Motor neuron (in vitro differentiated cells): Measurements from ENCODE around the gene RIN3. TPM values are rescaled to one million over a fixed set of nuclear protein-coding genes. Genes with fewer than 3 reads are reported as not detected.

Experiments
- ATAC-seq, 8 experiments: fragments of 200-7000 bp; cut with Tn5 transposase; replicated peaks in 6 of 8; 2 replicates each; pipeline ENCODE4 v1.8.0; 2021; ENCODE audit warnings: mild to moderate bottlenecking in 8 of 8, moderate library complexity in 8 of 8
- H3K27ac ChIP-seq, 2 donors: fragments of 250-450 bp; sonication (Bioruptor Pico); 2 replicates each; pipeline ENCODE4 v1.9.0; 2021; ENCODE audit warnings: antibody characterized with exemption in 2 of 2, mild to moderate bottlenecking in 2 of 2, moderate library complexity in 1 of 2
- H3K4me1 ChIP-seq, 2 donors: fragments of 250-450 bp; sonication (Bioruptor Pico); replicated peaks in 1 of 2; 2 replicates each; pipeline ENCODE4 v1.6.1; 2021; ENCODE audit warnings: antibody characterized with exemption in 2 of 2, mild to moderate bottlenecking in 2 of 2, moderate library complexity in 1 of 2
- H3K4me3 ChIP-seq, 5 donors: fragments of 250-450 bp; sonication (Bioruptor Pico); 2 replicates each; pipeline ENCODE4 v1.9.0; 2021; ENCODE audit warnings: antibody characterized with exemption in 5 of 5, mild to moderate bottlenecking in 5 of 5, moderate library complexity in 4 of 5
- WGBS, 10 experiments: fragments of 450-650 bp; shearing (Covaris generic); methylation state at CpG; one replicate each; pipeline ENCODE4 v1.0.0; 2022; 5-methylcytosine and 5-hydroxymethylcytosine counted together
- in situ Hi-C, 9 experiments: fragments of 400-800 bp; cut with MboI; loops; one replicate each; pipeline ENCODE4 v1.15.0; 2021; ENCODE audit warnings: low sequenced_read_pairs in 9 of 9, low pct_unique_long_range_greater_than_20kb in 2 of 9; ENCODE audit not compliant: unreplicated experiment in 9 of 9
- total RNA-seq, 8 experiments: library from RNA; unstranded; fragments of 300-600 nt; gene quantifications; 2 replicates each; pipeline versions ENCODE4 v1.2.3 to v1.2.4, GENCODE V29; 2022

Gene RIN3
- total RNA-seq, 8 experiments from 2014 or later = 0.21 to 23.9 (median 2.3) TPM

DNA sequence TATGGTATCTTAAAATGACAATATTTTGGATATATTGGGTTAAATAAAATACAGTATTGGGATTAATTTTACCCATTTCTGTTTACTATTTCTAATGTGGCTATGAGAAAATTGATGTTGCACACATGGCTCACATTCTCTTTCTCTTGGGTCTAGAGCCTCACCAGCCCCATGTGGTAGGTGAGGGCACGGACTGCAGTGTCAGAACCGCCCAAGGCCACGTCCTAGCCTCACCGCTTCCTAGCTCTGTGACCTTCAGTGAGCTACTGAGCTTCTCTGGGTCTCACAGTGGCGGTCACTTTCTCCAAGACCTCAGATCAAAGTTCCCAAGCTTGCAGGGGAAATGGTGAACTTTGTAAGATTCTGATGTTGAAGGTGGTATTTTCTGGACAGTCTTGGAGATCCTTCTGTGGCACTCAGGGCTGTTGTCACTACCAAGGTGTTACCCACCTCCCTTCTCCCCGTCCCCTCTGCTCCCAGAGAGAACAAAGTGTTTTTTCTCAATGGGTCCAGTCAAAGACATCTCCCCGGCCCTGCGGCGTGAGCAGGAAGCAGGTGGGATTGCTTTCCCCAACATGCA lies 87.6 kb downstream of the RIN3 start:
- H3K4me3 ChIP-seq = no peak overlapping the region
- 80 to 100% (median 91%) methylated on average over 1 to 5 of the region's 9 CpGs; no CpG with 5 or more reads in 4 of the 10 experiments for WGBS, 10 experiments
- in situ Hi-C loops = no loop called here
- ATAC-seq = no peak
- H3K27ac ChIP-seq = no peak overlapping the region
- H3K4me1 ChIP-seq = peaks cover 0 to 8% of the 10 kb centered on the region in 2 donors

DNA sequence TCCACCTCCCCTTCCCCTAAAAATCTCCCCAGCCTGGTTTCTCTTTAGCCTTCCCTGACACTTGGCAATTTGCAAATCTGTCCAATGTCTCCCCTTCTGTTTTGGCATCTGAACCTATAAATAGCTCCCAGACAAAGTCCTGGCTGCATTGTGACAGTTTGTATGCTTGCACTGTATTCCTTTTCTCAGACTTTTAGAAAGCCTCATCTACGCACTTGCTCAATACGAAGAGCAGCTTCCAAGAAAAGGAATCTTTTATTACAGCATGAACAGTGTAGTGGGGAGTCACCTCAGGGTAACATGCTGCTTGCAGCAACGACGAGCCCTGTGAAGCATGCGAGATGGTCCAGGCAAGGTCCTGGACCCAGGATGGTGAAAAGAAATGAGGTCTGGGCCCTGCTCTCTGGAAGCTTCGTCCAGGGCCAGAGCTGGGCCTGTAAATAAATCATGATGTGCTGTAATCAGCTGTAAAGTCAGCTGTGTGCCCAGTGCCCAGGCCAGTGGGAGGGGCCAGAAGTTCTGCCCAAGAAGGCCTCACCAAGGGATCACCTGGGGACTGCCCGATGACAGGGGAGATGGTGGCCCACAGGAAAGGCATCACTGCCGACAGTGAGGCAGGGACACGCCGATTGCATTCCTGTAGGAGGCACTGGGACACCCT lies 88.3 kb downstream of the RIN3 start:
- ATAC-seq = no peak
- H3K27ac ChIP-seq = no peak overlapping the region
- WGBS, 10 experiments = 50 to 100% (median 81%) methylated on average over 2 to 6 of the region's 10 CpGs; no CpG with 5 or more reads in 3 of the 10 experiments
- H3K4me1 ChIP-seq = peaks cover 0 to 8% of the 10 kb centered on the region in 2 donors
- no peak overlapping the region for H3K4me3 ChIP-seq
- in situ Hi-C loops = no loop called here

DNA sequence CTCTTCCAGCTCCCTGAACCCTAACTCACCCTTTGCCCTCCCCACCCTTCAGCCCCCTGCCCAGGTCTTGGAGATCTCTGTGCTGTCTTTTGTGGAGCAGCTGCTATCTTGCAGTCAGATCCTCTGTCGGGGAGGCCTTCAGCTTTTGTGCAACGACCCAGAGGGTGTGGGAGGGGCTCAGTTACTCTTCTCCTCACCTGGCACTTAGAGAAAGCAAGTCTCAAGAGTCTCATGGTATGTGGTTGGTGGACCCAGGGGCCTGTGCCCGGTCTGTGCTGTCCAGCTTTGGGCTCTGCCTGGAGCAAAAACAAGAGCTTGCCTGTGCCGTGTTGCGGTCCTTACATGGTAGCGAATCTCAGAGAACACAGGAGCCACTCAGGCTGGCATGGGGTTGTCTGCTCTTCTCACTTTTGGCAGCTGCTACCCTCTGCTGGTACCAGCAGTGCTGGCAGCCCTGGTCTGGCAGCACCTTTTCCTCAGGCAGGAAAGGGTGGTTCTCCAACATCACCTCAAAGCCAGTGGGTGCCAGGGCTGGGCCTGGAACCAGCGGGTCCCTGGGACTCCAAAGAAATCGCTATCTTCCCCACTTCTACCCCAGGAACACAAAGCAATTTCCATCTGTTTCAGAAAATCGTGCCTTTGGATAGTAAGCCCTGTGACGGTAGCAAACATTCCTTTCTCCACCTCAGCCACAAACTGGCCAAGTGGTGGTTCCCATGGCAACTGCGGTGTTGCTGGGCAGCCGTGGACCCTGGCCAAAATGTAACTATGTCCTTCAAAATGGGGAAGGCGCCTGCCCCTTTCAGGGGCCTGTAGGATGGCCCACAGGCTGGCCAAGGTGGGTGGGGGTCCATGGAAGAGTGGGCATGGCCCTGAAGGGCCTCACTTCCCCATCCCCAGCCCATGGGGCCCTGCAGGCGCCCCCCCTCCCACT lies 90.0 kb downstream of the RIN3 start:
- peak in 4 of 8 experiments; percentile 55 to 88 (median 56) for ATAC-seq
- Histone ChIP-seq H3K27ac (no peak overlapping the region), H3K4me3 (no peak overlapping the region), H3K4me1 (peaks cover 0 to 8% of the 10 kb centered on the region in 2 donors)
- 40 to 71% (median 63%) methylated on average over 1 to 5 of the region's 14 CpGs; no CpG with 5 or more reads in 4 of the 10 experiments for WGBS, 10 experiments
- in situ Hi-C loops = no loop called here

DNA sequence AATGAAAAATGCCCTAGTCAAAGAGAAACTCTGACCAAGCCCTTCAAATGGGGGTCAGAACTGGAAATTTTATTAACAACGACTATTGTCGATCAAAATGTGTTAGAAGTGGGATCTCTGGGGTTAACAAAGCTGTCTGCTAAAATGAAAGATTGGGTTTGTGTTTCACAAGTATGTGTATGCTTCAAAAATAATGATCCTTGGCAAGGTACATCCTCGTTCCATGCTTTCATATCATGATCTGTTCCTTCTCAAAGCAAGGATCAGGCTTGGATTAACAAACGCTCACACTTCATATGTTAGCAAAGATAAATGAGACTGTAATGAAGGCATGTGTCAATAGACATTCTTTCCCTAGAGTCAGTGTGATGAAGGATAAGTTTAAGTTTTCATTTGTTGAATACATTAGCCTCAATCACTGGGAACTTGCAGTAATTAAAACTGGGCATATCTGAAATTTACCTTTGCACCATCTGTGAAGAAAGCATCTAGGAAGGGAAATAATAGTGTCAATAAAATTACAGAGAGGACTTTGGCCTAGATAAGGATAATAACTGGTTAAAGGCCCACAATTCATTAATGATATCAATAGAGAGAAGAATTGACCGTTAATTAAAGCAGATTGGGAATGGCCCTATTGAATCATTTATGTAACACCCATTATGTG lies 91.8 kb downstream of the RIN3 start:
- no peak for ATAC-seq
- in situ Hi-C loops = no loop called here
- WGBS, 10 experiments = 64 to 100% (median 89%) methylated on average over 2 to 5 of the region's 5 CpGs
- Histone ChIP-seq H3K4me3 (no peak overlapping the region), H3K4me1 (peaks cover 0 to 8% of the 10 kb centered on the region in 2 donors), H3K27ac (no peak overlapping the region)

- no peak overlapping the region for H3K27ac ChIP-seq
- 80 to 100% (median 89%) methylated on average over 1 to 3 of the region's 3 CpGs; no CpG with 5 or more reads in 3 of the 10 experiments for WGBS, 10 experiments
- H3K4me3 ChIP-seq = no peak overlapping the region
- in situ Hi-C loops = no loop called here
- peaks cover 0 to 8% of the 10 kb centered on the region in 2 donors for H3K4me1 ChIP-seq
- no peak for ATAC-seq
Measured at GRCh38 chr14:92607251-92607650, 93.7 kb downstream of the RIN3 start.

GRCh38 chr14:92607702-92608429 lies 94.3 kb downstream of the RIN3 start:
- peaks cover 0 to 8% of the 10 kb centered on the region in 2 donors for H3K4me1 ChIP-seq
- WGBS, 10 experiments = 67 to 100% (median 86%) methylated on average over 1 to 5 of the region's 5 CpGs
- in situ Hi-C loops = no loop called here
- H3K27ac ChIP-seq = no peak overlapping the region
- ATAC-seq = no peak
- no peak overlapping the region for H3K4me3 ChIP-seq

GRCh38 chr14:92609955-92610354 lies 96.4 kb downstream of the RIN3 start:
- Histone ChIP-seq H3K4me3 (no peak overlapping the region), H3K27ac (no peak overlapping the region), H3K4me1 (no peaks in the 10 kb centered on the region)
- WGBS, 10 experiments = 42 to 90% (median 68%) methylated on average over 2 to 4 of the region's 4 CpGs; no CpG with 5 or more reads in 1 of the 10 experiments
- in situ Hi-C loops = no loop called here
- no peak for ATAC-seq

GRCh38 chr14:92610849-92611271 lies 97.3 kb downstream of the RIN3 start:
- WGBS, 10 experiments = 60 to 100% (median 77%) methylated on average over 1 to 7 of the region's 7 CpGs; no CpG with 5 or more reads in 3 of the 10 experiments
- in situ Hi-C loops = no loop called here
- Histone ChIP-seq H3K4me3 (no peak overlapping the region), H3K4me1 (no peaks in the 10 kb centered on the region), H3K27ac (no peak overlapping the region)
- peak in 2 of 8 experiments; percentile 6 to 45 for ATAC-seq

DNA sequence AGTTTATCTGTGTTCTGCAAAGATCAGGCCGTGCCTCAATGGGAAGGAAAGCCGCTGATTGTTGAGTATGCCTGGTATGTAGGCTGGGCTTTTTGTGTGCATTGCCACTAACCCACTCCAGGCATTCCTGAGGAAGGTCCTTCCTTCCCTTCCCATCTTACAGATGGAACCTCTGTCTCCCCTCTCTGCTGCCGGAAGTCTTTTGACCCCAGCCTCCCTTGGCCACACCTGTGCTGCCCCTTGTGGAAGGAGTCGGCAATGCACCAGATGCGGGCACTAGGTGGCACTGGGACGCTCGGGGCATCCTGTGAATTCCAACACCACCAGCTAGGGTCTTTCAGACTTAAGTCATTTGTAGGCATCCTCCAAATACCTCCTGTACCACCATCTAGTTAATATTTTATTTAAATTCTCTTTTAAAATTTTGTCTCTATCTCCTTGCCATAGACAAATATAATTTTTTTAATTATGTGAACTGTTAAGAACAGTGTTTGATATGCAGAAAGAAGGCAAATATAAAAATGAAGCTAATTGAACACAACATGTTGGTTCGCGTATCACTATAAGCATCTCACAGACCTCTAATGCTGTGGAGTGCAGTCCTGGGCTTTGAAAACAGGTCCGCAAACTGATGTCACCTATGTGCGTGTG lies 99.6 kb downstream of the RIN3 start:
- Histone ChIP-seq H3K27ac (no peak overlapping the region), H3K4me3 (no peak overlapping the region), H3K4me1 (no peaks in the 10 kb centered on the region)
- peak in 1 of 8 experiments; percentile 55 for ATAC-seq
- in situ Hi-C loops = no loop called here
- WGBS, 10 experiments = 55 to 100% (median 94%) methylated on average over 2 to 7 of the region's 11 CpGs; no CpG with 5 or more reads in 1 of the 10 experiments

GRCh38 chr14:92613681-92614260 lies 100.2 kb downstream of the RIN3 start:
- no peak overlapping the region for H3K4me3 ChIP-seq
- in situ Hi-C loops = no loop called here
- no peaks in the 10 kb centered on the region for H3K4me1 ChIP-seq
- H3K27ac ChIP-seq = no peak overlapping the region
- 50 to 100% (median 80%) methylated on average over 1 to 4 of the region's 10 CpGs; no CpG with 5 or more reads in 3 of the 10 experiments for WGBS, 10 experiments
- ATAC-seq = no peak

- H3K4me1 ChIP-seq = no peaks in the 10 kb centered on the region
- no peak overlapping the region for H3K4me3 ChIP-seq
- ATAC-seq = peak in 3 of 8 experiments; percentile 34 to 64 (median 63)
- 39 to 73% (median 70%) methylated on average over 2 to 3 of the region's 4 CpGs; no CpG with 5 or more reads in 7 of the 10 experiments for WGBS, 10 experiments
- H3K27ac ChIP-seq = no peak overlapping the region
- in situ Hi-C loops = no loop called here
Measured at GRCh38 chr14:92615451-92615850, 101.9 kb downstream of the RIN3 start.
